Measurements from ENCODE around the gene FKBP5.

FKBP5 gene

DNA sequence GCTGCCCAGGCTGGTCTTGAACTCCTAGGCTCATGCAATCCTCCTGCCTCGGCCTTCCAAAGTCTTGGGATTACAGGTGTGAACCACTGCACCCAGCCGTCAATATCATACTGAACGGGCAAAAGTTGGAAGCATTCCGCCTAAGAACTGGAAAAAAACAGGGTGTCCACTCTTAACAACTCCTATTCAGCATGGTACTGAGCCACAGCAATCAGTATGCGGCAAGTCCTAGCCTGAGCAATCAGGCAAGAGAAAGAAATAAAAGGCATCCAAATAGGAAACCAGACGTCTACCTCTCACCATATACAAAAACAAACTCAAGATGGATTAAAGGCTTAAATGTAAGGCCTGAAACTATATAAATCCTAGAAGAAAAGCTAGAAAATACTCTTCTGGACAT, 83.1 kb downstream of the FKBP5 start:
- TF ChIP-seq, protein P1, sequence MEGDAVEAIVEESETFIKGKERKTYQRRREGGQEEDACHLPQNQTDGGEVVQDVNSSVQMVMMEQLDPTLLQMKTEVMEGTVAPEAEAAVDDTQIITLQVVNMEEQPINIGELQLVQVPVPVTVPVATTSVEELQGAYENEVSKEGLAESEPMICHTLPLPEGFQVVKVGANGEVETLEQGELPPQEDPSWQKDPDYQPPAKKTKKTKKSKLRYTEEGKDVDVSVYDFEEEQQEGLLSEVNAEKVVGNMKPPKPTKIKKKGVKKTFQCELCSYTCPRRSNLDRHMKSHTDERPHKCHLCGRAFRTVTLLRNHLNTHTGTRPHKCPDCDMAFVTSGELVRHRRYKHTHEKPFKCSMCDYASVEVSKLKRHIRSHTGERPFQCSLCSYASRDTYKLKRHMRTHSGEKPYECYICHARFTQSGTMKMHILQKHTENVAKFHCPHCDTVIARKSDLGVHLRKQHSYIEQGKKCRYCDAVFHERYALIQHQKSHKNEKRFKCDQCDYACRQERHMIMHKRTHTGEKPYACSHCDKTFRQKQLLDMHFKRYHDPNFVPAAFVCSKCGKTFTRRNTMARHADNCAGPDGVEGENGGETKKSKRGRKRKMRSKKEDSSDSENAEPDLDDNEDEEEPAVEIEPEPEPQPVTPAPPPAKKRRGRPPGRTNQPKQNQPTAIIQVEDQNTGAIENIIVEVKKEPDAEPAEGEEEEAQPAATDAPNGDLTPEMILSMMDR (conservative IDR thresholded peaks at IDR 0.05; ENCODE audit: control insufficient read depth, insufficient read depth, low read depth, low read length), result no peak
- DNase-seq (ENCODE audit: low read depth), result no peak
- H3K4me3 ChIP-seq (ENCODE audit: control insufficient read depth, low read depth, low read length), result no peak overlapping the region

DNA sequence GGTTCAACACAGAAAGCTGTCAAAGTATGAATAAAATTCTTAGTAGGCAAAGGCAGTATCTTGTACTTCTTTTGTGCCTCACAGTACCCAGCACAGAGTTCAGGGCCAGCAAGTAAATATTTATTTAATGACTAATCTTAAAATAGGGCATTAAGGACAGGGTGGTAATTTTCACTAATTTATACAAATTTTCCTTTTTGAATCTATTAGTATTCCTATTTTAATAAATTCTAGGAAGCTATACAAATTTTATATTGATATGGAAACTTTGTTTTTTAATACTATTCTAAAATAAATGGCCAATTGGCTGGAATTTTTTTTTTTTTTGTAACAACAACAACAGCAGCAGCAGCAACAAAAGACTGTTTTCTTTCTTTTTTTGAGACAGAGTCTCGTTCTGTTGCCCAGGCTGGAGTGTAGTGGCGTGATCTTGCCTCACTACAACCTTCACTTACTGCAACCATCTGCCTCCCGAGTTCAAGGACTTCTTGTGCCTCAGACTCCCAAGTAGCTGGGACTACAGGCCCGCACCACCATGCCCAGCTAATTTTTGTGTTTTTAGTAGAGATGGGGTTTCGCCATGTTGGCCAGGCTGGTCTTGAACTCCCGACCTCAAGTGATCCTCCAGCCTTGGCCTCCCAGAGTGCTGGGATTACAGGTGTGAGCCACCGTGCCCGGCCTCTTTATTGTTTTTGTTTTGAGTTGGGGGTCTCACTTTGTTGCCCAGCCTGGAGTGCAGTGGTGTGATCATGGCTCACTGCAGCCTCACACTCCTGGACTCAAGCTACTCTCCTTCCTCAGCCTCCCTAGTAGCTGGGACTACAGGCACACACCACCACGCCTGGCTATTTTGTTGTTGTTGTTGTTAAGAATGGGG, 85.2 kb downstream of the FKBP5 start:
- peak; percentile 62 for DNase-seq (ENCODE audit: low read depth)
- H3K4me3 ChIP-seq (ENCODE audit: control insufficient read depth, low read depth, low read length), result no peak overlapping the region
- TF ChIP-seq, protein P1 (conservative IDR thresholded peaks at IDR 0.05; ENCODE audit: control insufficient read depth, insufficient read depth, low read depth, low read length), result no peak

DNA sequence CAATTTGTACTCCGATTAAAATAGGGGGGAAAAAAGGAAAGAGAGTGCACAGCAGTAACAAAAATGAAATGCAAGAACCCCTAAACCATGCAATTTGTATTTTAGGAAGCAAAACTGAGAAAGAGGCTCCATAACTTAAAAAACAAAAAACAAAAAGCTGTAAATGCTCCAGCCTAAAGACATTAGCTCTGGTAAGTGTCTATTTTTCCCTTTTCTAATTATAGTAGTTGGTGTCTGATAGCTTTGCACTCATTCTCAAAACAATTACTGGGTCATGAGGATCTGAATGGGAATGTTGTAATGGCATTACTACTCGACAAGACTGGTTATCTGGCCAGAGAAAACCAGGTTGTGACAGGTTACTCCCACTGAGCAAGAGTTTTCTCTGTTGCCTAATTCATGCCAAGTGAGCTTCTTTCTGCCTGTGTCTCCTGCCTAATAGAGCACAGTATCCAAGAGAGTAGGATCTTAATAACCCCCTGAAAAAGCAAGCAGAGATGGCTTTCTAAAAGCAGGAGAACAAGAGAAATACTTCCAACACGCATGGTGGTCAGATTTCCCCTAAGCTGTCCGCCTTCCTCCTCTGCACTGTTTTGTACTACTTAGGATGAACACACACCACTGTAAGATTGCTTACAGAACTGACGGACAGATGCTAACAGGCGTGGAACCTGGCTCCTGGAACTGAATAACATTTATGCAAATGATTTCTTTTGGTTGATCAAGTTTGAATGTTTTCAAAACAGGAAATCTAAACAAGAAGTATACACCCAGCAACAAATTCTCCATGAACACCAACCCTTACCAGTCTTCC, 86.4 kb downstream of the FKBP5 start:
- H3K4me3 ChIP-seq (ENCODE audit: control insufficient read depth, low read depth, low read length), result no peak overlapping the region
- peak; percentile 87 for DNase-seq (ENCODE audit: low read depth)
- TF ChIP-seq, protein P1 (conservative IDR thresholded peaks at IDR 0.05; ENCODE audit: control insufficient read depth, insufficient read depth, low read depth, low read length), result no peak

DNA sequence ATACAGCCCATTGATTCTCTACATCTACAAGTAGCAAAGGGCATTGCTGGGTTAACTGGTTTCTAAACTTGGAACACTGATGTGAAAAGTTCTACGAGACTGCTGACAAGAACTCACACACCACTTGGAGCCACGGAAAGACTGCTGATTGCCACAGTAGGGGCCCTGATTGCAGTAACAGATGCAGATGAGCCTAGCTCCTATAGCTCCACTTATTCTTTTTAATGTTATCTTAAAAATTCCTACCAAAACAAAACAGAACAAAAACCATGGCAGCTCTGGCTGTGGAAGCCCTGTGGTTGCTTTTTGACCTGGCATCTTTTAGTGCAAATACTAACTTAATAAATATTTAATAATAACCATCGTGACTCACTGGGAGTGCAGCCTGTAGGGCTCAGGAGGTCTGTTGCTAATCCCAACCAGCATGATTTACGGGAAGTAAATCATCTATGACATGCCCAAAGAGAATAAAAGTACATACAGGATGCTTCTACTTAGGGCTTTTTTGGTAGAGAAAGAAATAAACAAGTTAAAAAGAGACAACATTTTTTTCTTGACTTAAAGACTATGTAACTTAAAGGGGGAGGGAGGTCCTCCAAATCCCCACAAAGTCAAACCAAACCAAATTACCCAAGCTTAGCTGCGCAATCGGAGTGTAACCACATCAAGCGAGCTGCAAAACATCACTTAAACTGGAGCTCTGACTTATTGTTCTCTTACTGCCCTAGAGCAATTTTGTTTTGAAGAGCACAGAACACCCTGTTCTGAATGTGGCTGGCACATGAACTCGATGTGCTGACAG, 87.2 kb downstream of the FKBP5 start:
- peak; percentile 98 for DNase-seq (ENCODE audit: low read depth)
- H3K4me3 ChIP-seq (ENCODE audit: control insufficient read depth, low read depth, low read length), result no peak overlapping the region
- TF ChIP-seq, protein P1 (conservative IDR thresholded peaks at IDR 0.05; ENCODE audit: control insufficient read depth, insufficient read depth, low read depth, low read length), result no peak

DNA sequence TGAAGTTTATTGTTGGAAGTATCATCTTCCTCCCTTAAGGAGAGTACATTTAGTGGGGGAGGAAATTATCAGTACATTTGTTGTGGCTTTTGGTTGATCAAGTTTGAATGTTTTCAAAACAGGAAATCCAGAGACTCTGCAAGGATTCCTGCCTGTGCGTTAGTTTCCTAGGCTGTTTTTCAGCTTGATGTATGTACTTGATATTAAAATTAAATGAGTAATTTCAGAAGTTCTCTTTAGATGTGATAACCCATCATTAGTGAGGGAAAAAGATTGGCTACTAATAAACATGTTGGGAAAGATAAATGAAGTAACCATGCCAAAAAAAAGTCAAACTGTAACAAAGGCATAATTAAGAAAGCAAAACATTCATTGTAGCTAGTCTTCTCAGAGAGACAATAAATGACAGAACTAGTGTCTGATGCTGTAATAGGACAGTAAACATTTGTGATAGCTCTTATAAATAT, 88.0 kb downstream of the FKBP5 start:
- DNase-seq (ENCODE audit: low read depth), result peak; percentile 55
- no peak overlapping the region for H3K4me3 ChIP-seq (ENCODE audit: control insufficient read depth, low read depth, low read length)
- TF ChIP-seq, protein P1 (conservative IDR thresholded peaks at IDR 0.05; ENCODE audit: control insufficient read depth, insufficient read depth, low read depth, low read length), result no peak
